ENCODE measurements around the gene EYS. TPM values are rescaled to one million over a fixed set of nuclear protein-coding genes. Genes with fewer than 3 reads are reported as not detected.
A peak's percentile ranks its signal among the peaks of the same experiment; 100 is the strongest.

Gene EYS
- total RNA-seq, 1 experiment from 2014 or later, result not detected

DNA sequence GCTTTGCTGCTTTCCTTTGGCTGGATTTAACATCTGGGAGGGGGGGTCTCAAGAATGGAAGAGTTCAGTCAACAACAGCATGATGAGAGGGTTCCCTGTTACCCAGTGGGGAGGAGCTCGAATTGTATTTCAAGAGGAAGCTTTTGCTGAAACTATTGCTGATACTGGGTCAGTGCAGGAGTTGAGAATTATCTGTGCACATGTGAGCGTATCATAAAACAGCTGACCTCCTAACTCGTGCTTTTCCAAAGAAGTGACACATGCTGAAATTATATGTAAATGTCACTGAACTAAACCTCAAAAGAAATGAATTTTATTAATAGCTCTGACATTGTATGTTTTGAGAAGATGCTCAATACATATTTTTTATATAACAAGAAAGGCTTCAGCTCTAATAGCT, 1975.1 kb downstream of the EYS start:
- Histone ChIP-seq H3K4me1 (ENCODE audit: insufficient read depth, low read length) (no peaks in the 10 kb centered on the region), H2AFZ (ENCODE audit: low read length) (no peak overlapping the region), H3K27ac (ENCODE audit: insufficient read length, low read depth, low read length) (no peak overlapping the region), H3K9me3 (ENCODE audit: control insufficient read depth, low read depth, low read length) (no peaks in the 10 kb centered on the region), H3K18ac (ENCODE audit: insufficient read length, low read depth, low read length) (no peak overlapping the region), H3K9ac (ENCODE audit: extremely low read depth, insufficient read length, low read length) (no peak overlapping the region), H3K79me2 (ENCODE audit: insufficient read depth, low read length) (no peaks in the 10 kb centered on the region), H3K23ac (ENCODE audit: insufficient read length, low read depth, low read length) (no peak overlapping the region), H2BK20ac (ENCODE audit: low read depth, low read length, poor library complexity, severe bottlenecking) (no peak overlapping the region), H3K56ac (ENCODE audit: insufficient read length, low read depth, low read length) (no peak overlapping the region), H4K5ac (ENCODE audit: insufficient read length, low read depth, low read length) (no peak overlapping the region), H3T11ph (ENCODE audit: low read length) (no peak overlapping the region), H2AK5ac (ENCODE audit: insufficient read length, low read length) (no peak overlapping the region), H4K20me1 (ENCODE audit: control insufficient read depth, insufficient read depth, insufficient read length) (no peaks in the 10 kb centered on the region), H3K4me2 (ENCODE audit: insufficient read depth, insufficient read length, low read length) (no peak overlapping the region), H2BK12ac (ENCODE audit: insufficient read length, low read depth, low read length) (no peak overlapping the region), H3K27me3 (ENCODE audit: insufficient read depth, low read length) (no peaks in the 10 kb centered on the region), H2BK120ac (ENCODE audit: low read depth, low read length, poor library complexity, severe bottlenecking) (no peak overlapping the region), H2BK15ac (ENCODE audit: low read depth, low read length) (no peak overlapping the region), H3K14ac (ENCODE audit: insufficient read depth, low read length) (no peak overlapping the region), H3K79me1 (ENCODE audit: insufficient read depth, low read depth, low read length, poor library complexity, severe bottlenecking) (no peaks in the 10 kb centered on the region), H4K8ac (replicated peaks; ENCODE audit: insufficient read length, low read depth, low read length) (no peak overlapping the region), H3K23me2 (ENCODE audit: insufficient read length, low read depth, low read length, poor library complexity, severe bottlenecking) (no peaks in the 10 kb centered on the region), H3K4ac (ENCODE audit: low read depth, low read length) (no peak overlapping the region), H4K91ac (ENCODE audit: insufficient read length, low read depth, low read length) (no peak overlapping the region), H2BK5ac (ENCODE audit: insufficient read length, low read length) (no peak overlapping the region)
- WGBS (ENCODE audit: extremely low coverage, insufficient read length, low lambda C conversion rate), result no CpG with 5 or more reads among the region's 3 CpGs
- TF ChIP-seq, protein P1, sequence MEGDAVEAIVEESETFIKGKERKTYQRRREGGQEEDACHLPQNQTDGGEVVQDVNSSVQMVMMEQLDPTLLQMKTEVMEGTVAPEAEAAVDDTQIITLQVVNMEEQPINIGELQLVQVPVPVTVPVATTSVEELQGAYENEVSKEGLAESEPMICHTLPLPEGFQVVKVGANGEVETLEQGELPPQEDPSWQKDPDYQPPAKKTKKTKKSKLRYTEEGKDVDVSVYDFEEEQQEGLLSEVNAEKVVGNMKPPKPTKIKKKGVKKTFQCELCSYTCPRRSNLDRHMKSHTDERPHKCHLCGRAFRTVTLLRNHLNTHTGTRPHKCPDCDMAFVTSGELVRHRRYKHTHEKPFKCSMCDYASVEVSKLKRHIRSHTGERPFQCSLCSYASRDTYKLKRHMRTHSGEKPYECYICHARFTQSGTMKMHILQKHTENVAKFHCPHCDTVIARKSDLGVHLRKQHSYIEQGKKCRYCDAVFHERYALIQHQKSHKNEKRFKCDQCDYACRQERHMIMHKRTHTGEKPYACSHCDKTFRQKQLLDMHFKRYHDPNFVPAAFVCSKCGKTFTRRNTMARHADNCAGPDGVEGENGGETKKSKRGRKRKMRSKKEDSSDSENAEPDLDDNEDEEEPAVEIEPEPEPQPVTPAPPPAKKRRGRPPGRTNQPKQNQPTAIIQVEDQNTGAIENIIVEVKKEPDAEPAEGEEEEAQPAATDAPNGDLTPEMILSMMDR (conservative IDR thresholded peaks at IDR 0.05), result no peak
- peak overlapping the region in 1 of 3 experiments; percentile 56; a peak in 1 of 7 replicates for H3K27ac Mint-ChIP-seq
- no peak for DNase-seq
- H3K27me3 Mint-ChIP-seq (ENCODE audit: low read depth), result no peaks in the 10 kb centered on the region
- H3K4me3 Mint-ChIP-seq, result no peak overlapping the region
- no peaks in the 10 kb centered on the region for H3K36me3 Mint-ChIP-seq (ENCODE audit: insufficient read depth in 1 of 3, low read depth in 3 of 3)
- no peaks in the 10 kb centered on the region for H3K4me1 Mint-ChIP-seq
- H3K9me3 Mint-ChIP-seq, result no peaks in the 10 kb centered on the region
